ENCODE measurements around the gene CD200.

The CD200 gene

DNA sequence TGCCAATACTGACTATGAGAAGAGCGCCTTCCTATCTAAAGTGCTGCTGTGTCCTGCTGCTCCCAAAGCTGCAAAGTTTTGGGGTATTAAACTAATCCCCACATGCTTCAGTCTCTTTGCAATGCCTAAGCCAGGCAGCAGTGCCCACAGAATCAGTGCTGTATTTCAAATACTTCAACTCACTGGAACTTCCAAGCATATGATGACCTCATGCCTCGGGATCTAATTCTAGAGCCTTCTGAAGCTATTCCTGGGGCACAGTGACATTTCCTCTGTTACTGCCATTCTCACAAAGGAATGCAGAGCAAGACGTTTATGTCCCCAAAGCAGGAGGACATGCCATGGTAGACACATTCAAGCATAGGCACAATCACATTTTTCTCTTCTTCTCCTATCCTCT is 78.5 kb downstream of the CD200 start:
- H3K27ac ChIP-seq = peak overlapping the region; percentile 93; the same call in 1 of the 2 replicates
- TF ChIP-seq, protein P1, sequence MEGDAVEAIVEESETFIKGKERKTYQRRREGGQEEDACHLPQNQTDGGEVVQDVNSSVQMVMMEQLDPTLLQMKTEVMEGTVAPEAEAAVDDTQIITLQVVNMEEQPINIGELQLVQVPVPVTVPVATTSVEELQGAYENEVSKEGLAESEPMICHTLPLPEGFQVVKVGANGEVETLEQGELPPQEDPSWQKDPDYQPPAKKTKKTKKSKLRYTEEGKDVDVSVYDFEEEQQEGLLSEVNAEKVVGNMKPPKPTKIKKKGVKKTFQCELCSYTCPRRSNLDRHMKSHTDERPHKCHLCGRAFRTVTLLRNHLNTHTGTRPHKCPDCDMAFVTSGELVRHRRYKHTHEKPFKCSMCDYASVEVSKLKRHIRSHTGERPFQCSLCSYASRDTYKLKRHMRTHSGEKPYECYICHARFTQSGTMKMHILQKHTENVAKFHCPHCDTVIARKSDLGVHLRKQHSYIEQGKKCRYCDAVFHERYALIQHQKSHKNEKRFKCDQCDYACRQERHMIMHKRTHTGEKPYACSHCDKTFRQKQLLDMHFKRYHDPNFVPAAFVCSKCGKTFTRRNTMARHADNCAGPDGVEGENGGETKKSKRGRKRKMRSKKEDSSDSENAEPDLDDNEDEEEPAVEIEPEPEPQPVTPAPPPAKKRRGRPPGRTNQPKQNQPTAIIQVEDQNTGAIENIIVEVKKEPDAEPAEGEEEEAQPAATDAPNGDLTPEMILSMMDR (conservative IDR thresholded peaks at IDR 0.05) = no peak

Measured in VCaP (cell line).